Progenitor cell of endocrine pancreas (in vitro differentiated cells): ENCODE measurements around the gene MGAM2. TPM values are rescaled to one million over a fixed set of nuclear protein-coding genes. Genes with fewer than 3 reads are reported as not detected.

ENCODE experiments used
- DNase-seq: peaks from one replicate; pipeline ENCODE4 v3.0.0; 2021; ENCODE audit warnings: low spot score; ENCODE audit not compliant: unreplicated experiment
- H3K27ac Mint-ChIP-seq: 2 replicates; pipeline ENCODE4 v1.8.0; 2021; ENCODE audit warnings: mild to moderate bottlenecking, moderate library complexity, mixed read lengths
- H3K27me3 Mint-ChIP-seq: 2 replicates; pipeline ENCODE4 v1.8.0; 2021; ENCODE audit warnings: mixed read lengths
- H3K36me3 Mint-ChIP-seq: 2 replicates; pipeline ENCODE4 v1.8.0; 2022; ENCODE audit warnings: mixed read lengths; ENCODE audit not compliant: insufficient read depth
- H3K4me1 Mint-ChIP-seq: 2 replicates; pipeline ENCODE4 v1.8.0; 2021; ENCODE audit warnings: low read depth, mixed read lengths
- H3K4me3 Mint-ChIP-seq: 2 replicates; pipeline ENCODE4 v1.8.0; 2021; ENCODE audit warnings: low read depth, mild to moderate bottlenecking, moderate library complexity, mixed read lengths
- H3K9me3 Mint-ChIP-seq: 2 replicates; pipeline ENCODE4 v1.8.0; 2021; ENCODE audit warnings: low read depth, mixed read lengths
- CTCF ChIP-seq: fragments of 200-600 bp; sonication (generic); IDR thresholded peaks from one replicate; pipeline ENCODE4 v1.5.0; 2021; ENCODE audit warnings: antibody characterized with exemption, mild to moderate bottlenecking; ENCODE audit not compliant: unreplicated experiment
- long read RNA-seq: library from polyadenylated mRNA; unstranded; transcript quantifications from one replicate; pipeline ENCODE4 v2.0.0, GENCODE V29; 2020
- total RNA-seq: library from RNA; stranded (reverse); gene quantifications from 2 replicates; pipeline ENCODE4 v1.2.1, GENCODE V29; 2021

The MGAM2 gene
- total RNA-seq, result 1.2 and 1.6 TPM in 2 replicates
- long read RNA-seq, partial matches to known transcripts, result 1 of 2 reads
- long read RNA-seq, other reads (novel, unspliced or antisense), result 1 of 2 reads

- no peak within 1 kb of the TSS for H3K4me3 Mint-ChIP-seq
- H3K4me1 Mint-ChIP-seq, result peaks cover 5% of the 10 kb centered on the region
- no peak within 1 kb of the TSS for H3K27ac Mint-ChIP-seq
- H3K36me3 Mint-ChIP-seq, result no peaks in the 10 kb centered on the region
- no peak for TF ChIP-seq CTCF
- no peaks in the 10 kb centered on the region for H3K9me3 Mint-ChIP-seq
- no peaks in the 10 kb centered on the region for H3K27me3 Mint-ChIP-seq
- no peak for DNase-seq
Observed at GRCh38 chr7:142111499-142111898, at the start of gene MGAM2. MGAM2 (plus strand) TSS chr7:142111718; CDS start chr7:142116874, 5,156 bp downstream.

- no peaks in the 10 kb centered on the region for H3K27me3 Mint-ChIP-seq
- peaks cover 1% of the 10 kb centered on the region for H3K36me3 Mint-ChIP-seq
- no peak overlapping the region for H3K27ac Mint-ChIP-seq
- no peaks in the 10 kb centered on the region for H3K4me1 Mint-ChIP-seq
- no peak overlapping the region for H3K4me3 Mint-ChIP-seq
- TF ChIP-seq CTCF, result no peak
- DNase-seq, result no peak
- no peaks in the 10 kb centered on the region for H3K9me3 Mint-ChIP-seq
Observed at GRCh38 chr7:142063551-142064442, 47.7 kb upstream of the MGAM2 start.

GRCh38 chr7:142066536-142066935 lies 45.0 kb upstream of the MGAM2 start:
- DNase-seq, result no peak
- H3K4me3 Mint-ChIP-seq, result no peak overlapping the region
- no peaks in the 10 kb centered on the region for H3K27me3 Mint-ChIP-seq
- H3K27ac Mint-ChIP-seq, result no peak overlapping the region
- no peak for TF ChIP-seq CTCF
- H3K4me1 Mint-ChIP-seq, result no peaks in the 10 kb centered on the region
- no peaks in the 10 kb centered on the region for H3K9me3 Mint-ChIP-seq
- H3K36me3 Mint-ChIP-seq, result no peaks in the 10 kb centered on the region

- Mint-ChIP-seq H3K4me3 (no peak overlapping the region), H3K27ac (no peak overlapping the region), H3K27me3 (no peaks in the 10 kb centered on the region), H3K4me1 (no peaks in the 10 kb centered on the region), H3K9me3 (no peaks in the 10 kb centered on the region), H3K36me3 (no peaks in the 10 kb centered on the region)
- TF ChIP-seq CTCF, result no peak
- no peak for DNase-seq
Observed at GRCh38 chr7:142077762-142078161, 33.8 kb upstream of the MGAM2 start.

- no peaks in the 10 kb centered on the region for H3K4me1 Mint-ChIP-seq
- no peak for TF ChIP-seq CTCF
- no peaks in the 10 kb centered on the region for H3K36me3 Mint-ChIP-seq
Observed at GRCh38 chr7:142083605-142084004, 27.9 kb upstream of the MGAM2 start.

More at GRCh38 chr7:142083605-142084004, 27.9 kb upstream of the MGAM2 start:
- no peaks in the 10 kb centered on the region for H3K27me3 Mint-ChIP-seq
- DNase-seq, result no peak
- no peak overlapping the region for H3K27ac Mint-ChIP-seq
- no peaks in the 10 kb centered on the region for H3K9me3 Mint-ChIP-seq
- H3K4me3 Mint-ChIP-seq, result no peak overlapping the region
